Measurements from ENCODE around the gene C16orf96. TPM values are rescaled to one million over a fixed set of nuclear protein-coding genes. Genes with fewer than 3 reads are reported as not detected.

Gene C16orf96
- total RNA-seq, 4 donors from 2014 or later, result 1.1 TPM; not detected in 3

- no peak for TF ChIP-seq CTCF (IDR thresholded peaks at IDR 0.05; ENCODE audit: low read depth)
These were observed 13.9 kb downstream of the C16orf96 start for GRCh38 chr16:4570086-4570485.

GRCh38 chr16:4570688-4571321 lies 14.7 kb downstream of the C16orf96 start:
- no peak for TF ChIP-seq CTCF (IDR thresholded peaks at IDR 0.05; ENCODE audit: low read depth)

- TF ChIP-seq CTCF (IDR thresholded peaks at IDR 0.05; ENCODE audit: low read depth), result no peak
These were observed 16.6 kb downstream of the C16orf96 start for GRCh38 chr16:4572715-4573114.

GRCh38 chr16:4574919-4575705 lies 19.0 kb downstream of the C16orf96 start:
- no peak for TF ChIP-seq CTCF (IDR thresholded peaks at IDR 0.05; ENCODE audit: low read depth)

- no peak for TF ChIP-seq CTCF (IDR thresholded peaks at IDR 0.05; ENCODE audit: low read depth)
These were observed 19.9 kb downstream of the C16orf96 start for GRCh38 chr16:4576008-4576407.

GRCh38 chr16:4578961-4579530 lies 22.9 kb downstream of the C16orf96 start:
- no peak for TF ChIP-seq CTCF (IDR thresholded peaks at IDR 0.05; ENCODE audit: low read depth)

- no peak for TF ChIP-seq CTCF (IDR thresholded peaks at IDR 0.05; ENCODE audit: low read depth)
These were observed 24.1 kb downstream of the C16orf96 start for GRCh38 chr16:4580250-4580649.
